Amniotic epithelial cell (primary cell): Measurements from ENCODE around the gene RAB1B.
"Not testable (repeated sequence)": the region's sequence is repeated elsewhere in the genome, so short reads cannot be mapped to it uniquely, and the experiment has no call there.

Experiments
- DNase-seq: peaks from one replicate; pipeline ENCODE4 v3.0.0-alpha.2; 2010; ENCODE audit warnings: low read depth

The RAB1B gene

DNA sequence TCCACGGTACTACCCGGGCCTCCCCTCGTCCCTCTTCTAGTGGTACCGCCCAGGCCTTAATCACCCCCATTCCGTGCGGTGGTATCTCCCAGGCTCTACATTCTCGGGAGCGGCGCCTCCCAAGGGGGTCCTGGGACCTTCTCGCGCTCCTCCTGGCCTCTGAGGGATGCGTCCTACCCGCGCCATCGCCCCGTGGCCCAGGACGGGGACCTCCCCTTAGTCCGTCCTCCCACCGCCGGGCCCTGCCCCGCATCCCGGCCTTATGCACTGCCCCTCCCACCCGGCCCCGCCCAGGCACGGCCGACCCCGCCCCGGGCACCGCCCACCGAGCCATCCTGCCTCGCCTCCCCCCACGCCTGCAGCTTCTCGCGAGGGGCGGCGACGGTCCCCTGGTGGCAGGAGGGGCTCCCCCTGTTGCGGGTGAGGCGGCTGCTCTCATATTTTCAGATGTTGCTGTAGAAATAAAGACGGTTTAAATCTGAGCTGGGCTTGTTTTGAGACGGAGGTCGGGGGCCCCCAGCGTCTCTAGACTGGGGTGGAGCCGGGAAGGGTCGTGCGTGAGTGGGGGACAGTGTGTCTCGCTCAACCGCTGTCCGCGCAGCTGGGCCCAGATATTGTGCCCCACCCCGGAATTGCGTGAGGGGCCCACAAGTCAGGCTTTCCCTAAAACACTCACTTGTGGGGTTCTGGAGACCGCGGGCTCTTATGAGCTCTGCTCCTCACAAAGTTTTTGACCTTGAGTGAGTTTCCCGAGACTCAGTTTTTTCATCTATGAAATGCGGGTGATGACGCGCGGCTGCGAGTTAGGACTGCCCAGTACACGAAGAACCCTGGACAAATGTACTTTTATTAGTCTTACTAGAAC lies 828 bp upstream of the RAB1B start:
- DNase-seq, result peak; percentile 76

GRCh38 chr11:66268952-66269905 lies 790 bp downstream of the RAB1B start:
- DNase-seq, result peak; percentile 25

- no peak for DNase-seq
Measured at GRCh38 chr11:66271816-66272215, 3.4 kb downstream of the RAB1B start.

DNA sequence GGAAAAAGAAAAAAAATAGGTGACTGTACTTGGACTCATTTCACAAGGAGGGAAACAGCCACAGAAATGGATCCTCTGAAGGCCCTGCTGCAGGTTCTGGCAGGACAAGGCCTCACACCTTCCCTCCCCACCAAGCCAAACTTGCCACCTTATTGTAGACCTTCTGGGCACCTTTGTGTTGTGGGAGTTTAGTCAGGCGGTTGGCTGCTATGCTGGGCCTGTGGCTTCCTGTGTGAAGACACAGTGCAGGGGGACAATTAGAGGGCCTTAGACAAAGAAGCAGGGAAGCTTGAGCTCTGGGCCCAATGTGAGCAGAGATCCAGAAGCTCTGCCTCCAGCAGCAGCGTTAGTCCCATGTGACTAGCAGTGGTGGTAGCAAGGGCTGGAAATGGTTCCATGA lies 4.2 kb downstream of the RAB1B start:
- no peak for DNase-seq

DNA sequence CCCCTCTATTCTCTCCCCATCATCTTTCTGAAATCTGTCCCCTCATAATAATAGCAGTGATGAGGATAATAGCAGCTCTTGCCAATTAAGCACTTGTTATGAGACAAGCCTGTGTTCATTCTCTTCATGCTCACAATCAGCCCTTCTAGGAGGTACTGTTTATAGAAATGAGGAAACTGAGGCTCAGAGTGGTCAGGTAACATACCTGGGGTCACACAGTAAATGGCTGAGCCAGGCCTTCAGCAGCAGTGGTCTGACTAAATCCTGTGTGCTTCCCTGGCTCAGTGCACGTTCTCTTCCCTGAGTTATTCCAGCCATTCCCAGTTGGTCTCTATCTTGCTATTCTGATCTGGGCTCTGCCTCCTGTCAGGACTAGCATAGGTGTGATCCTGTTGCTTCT lies 5.8 kb downstream of the RAB1B start:
- no peak for DNase-seq

DNA sequence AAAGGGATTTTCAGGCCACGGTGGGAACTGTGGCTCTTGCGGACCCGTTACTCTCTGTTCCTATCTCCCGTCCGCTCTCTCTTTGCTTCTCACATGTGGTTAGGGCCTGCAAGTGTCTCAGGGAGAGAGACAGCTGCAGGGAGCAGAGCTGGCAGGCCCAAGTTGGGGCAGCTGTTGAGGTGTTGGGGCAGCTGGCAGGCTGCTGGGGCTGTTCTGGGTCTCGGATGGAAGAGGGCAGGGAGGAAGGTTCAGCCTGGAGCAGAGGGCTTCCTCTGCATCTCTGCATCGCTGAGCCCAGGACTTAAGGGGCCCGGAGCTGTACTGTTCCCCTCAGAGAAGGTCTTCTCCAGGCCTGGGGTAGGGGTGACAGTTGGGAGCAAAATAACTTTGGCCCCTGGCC lies 7.0 kb downstream of the RAB1B start:
- DNase-seq, result no peak

GRCh38 chr11:66275984-66276612 lies 7.7 kb downstream of the RAB1B start:
- DNase-seq, result no peak

GRCh38 chr11:66276619-66277018 lies 8.2 kb downstream of the RAB1B start:
- DNase-seq, result not testable (repeated sequence)

- DNase-seq, result not testable (repeated sequence)
Measured at GRCh38 chr11:66277064-66277463, 8.6 kb downstream of the RAB1B start.

DNA sequence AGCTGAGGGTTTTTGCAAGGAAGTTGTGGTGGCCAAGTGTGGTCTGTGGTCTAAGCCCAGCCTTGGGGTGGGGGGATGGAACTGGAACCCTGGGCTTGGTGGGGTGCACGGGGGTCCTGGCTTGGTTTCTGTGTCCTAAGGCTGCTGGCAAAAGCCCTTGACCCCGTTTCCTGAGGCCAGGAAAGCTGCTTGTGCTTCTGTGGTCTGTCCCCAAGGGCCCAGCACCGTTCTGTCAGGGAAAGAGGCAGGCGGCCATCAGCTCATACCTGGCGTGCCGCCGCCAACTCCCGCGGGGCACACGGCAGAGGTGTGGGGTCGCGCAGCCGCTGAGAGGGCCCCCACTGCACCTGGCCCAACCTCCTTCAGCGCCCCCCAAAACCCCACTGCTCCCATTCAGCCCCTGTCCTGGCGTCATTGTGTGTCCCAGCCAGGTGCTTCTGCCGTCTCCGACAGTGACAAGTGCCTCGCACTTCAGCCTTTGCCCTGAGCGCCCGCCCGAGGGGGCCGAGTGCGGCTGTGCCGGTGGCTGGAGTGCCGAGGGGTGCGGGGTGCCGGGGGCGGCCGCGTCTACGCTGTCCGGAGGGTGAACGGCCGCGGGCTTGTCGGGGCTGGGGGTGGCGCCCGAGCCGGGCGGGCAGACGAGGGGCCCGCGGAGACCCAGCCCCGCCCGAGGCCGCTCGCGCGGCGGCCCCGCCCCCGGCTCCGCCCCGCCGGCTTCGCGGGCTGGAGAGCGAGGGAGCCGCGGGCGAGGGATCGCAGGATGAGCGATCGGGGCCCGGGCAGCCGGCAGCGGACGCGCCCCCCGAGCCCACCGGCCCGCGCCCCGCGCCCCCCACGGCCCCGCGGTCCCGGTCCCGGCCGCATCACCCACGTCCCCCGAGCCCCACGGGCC lies 9.3 kb downstream of the RAB1B start, which contains the start of gene CNIH2:
CNIH2 (plus strand) TSS at position 705 of the 892 bp plus-strand sequence. CDS start 282 bp downstream, outside the sequence.
- no peak for DNase-seq

DNA sequence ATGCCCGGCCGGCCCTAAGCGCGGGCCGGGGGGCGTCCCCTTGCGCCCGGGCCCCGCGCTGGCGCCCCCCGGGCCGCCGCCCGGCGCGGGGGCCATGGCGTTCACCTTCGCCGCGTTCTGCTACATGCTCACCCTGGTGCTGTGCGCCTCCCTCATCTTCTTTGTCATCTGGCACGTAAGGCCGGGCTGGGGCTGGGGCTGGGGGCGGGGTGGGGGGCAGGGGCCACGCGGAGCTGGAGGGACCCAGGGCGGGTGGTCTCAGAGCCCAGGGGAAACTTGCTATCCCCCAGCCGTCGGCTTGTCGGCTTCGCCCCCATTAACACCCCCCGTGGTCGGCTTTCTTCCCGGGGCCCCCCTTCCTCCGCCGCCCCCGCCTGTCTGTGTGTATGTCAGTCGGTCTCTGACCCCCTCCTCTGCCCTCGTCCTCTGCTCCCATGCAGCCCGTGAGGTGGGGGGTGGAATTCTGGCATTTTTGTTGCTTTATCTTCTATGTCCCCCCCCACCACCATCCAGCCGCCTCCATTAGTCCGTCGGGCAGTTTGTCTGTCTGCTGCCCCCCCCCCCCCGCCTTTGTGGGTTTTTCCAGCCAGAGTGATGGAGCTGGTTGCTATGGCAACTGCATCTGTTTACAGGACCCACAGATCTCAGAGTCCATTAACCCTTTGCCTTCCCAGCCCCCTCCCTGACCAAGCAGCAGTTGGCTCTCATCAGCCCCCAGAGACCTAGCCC lies 10.1 kb downstream of the RAB1B start:
- peak; percentile 32 for DNase-seq

DNA sequence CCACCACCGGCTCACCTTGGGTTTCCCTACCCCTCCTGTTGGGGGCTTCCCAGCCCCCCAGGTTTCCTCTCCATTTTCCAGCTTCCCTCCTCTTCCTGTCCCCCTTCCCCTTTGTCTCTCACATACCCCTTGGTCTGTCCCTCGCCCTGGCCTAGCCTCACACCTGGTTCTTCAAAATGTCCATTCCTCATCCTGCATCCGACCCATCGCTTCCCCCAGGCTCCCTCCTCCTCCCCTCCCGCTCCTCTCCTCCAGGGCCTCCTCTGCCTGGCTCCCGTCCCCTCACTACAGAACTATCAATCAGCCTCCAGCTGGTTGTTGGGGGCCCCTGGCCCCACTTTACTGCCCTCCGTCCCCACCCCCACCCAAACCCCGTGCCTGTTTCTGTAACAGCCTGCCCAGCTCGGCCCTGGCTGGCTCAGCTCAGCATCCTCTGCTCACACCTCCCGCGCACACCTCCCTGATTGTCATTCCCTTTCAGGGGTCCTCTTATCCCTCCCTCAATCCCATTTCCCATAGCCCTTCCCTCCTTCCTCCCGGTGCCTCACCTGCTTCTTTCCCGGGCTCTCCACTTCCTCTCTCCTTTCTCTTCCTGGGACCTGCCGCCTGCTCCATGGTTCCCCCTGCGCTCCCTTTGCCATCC lies 10.8 kb downstream of the RAB1B start:
- DNase-seq, result no peak

- DNase-seq, result no peak
Measured at GRCh38 chr11:66280428-66280827, 12.0 kb downstream of the RAB1B start.

DNA sequence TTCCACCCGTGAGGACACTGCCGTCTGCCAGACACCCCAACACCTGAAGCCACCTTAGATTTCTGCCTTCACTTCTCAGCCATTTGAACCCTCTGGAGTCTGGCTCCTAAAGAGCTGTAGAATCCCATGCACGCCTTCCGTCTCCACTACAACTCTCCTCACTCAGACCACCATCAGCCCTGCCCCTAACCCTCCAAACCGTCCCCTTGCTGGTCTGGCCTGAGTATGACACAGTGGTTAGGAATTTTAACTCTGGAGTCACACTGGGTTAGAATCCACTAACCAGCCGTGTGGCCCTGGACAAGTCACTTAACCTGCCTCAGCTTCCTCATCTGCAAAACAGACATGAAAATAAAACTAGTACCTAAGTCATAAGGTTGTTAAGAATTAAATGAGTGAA lies 12.6 kb downstream of the RAB1B start:
- DNase-seq, result no peak

GRCh38 chr11:66281776-66282467 lies 13.5 kb downstream of the RAB1B start:
- DNase-seq, result no peak

- DNase-seq, result peak; percentile 89
Measured at GRCh38 chr11:66282468-66283455, 14.3 kb downstream of the RAB1B start.

GRCh38 chr11:66283461-66284105 lies 15.1 kb downstream of the RAB1B start:
- DNase-seq, result no peak
